ENCODE measurements around the gene PRDM16. TPM values are rescaled to one million over a fixed set of nuclear protein-coding genes. Genes with fewer than 3 reads are reported as not detected.

PRDM16 gene
- total RNA-seq, 1 experiment from 2014 or later, result not detected

DNA sequence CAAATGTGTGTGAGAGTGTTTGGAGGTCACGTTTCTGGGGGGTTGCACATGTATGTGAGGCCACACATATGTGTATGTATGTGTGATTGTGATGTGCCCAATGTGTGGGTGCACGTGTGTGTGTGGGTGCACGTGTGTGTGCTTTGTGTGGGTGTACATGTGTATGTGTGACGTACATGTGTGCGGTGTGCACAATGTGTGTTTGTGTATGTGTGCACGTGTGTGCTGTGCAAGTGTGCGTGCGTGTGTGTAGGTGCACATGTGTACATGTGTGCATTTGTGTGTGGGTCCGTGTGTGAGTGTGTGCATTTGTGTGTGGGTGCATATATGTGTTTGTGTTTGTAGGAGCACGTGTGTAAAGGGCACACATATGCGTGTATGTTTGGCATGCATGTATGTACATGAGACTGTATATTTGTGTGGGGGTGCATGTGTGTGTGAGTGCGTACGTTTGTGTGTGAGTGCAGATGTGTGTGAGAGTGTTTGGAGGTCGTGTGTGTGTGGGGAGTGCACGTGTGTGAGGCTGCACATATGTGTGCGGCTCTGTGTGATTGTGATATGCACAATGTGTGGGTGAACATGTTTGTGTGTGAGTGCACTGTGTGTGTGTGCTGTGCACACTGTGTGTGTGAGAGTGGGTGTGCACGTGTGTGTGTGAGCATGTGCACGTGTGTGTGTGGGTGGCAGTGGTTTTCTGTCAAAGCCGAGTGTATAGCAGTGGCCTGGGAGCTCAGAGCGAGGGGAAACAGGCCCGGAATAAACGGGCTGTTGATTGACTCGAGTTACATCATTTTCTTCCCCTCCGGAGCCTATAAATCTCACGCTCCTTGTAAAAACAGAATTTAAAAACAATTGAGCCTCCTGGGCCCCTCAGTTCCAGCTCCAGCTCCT lies 252.8 kb downstream of the PRDM16 start:
- no peak for DNase-seq (ENCODE audit: low read depth)

DNA sequence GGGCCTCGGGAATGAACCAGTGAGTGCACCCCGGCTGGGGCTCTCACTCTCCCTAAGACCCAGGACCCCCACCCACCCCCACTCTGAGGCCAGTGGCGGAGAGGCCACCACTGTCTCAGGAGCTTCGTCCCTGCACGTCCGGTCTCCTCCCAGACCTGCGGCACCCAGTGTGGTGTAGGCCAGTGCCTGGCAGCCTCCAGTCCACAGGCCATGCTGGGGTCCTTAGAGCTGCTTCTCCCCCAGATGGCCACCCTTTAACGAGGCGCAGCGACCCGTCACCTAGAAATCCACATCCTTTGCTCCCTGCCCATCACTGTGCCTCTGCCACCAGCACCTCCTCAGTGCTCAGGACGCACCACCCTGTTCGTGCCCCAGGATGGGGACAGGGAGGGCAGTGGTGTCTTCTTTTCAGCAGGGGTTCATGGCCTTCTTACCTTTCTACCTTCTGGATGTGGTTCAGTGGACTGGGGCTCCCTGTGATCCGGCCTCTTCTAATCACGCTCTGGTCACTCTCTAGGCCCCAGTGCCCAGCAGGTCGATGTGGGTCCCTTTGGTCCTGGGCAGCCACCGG lies 253.5 kb downstream of the PRDM16 start:
- DNase-seq (ENCODE audit: low read depth), result no peak

DNA sequence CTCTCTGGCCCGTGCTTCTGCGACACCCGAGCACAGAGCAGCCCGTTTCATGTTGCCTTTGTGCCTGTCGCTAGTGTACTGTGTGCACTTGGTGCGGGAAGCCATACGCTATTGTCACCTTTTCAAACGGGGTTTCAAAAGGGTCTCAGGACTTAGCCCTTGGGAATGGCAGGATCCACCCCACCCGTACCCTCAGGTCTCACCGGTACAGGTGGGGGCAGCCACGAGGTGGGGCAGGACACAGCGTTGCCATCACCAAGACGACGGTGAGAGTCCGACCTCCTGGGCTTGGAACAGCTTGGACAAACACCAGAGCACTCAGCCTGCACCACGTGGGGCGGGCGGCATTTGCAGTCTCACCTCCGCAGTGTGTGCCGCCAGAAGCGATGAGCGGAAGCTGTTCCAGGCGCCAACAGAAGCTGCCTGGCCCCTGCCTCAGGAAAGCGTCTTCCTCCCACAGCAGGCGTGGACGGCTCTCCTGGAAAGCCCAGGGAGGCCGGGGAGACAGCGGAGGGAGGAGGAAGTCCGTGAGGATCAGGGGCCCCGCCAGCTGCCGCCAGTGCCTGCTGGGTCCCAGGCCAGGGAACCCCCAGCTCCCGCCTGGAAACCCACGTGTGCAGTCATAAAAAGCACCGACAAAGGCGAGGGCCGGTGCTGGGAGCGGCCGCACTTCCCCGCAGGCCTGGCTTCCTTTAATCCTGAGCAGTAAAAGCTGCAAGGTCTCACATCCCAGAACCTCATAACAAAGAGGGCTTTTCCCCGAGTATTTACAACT lies 254.2 kb downstream of the PRDM16 start:
- DNase-seq (ENCODE audit: low read depth), result no peak

GRCh38 chr1:3323796-3324703 lies 255.0 kb downstream of the PRDM16 start:
- no peak for DNase-seq (ENCODE audit: low read depth)

GRCh38 chr1:3324704-3325535 lies 255.9 kb downstream of the PRDM16 start:
- no peak for DNase-seq (ENCODE audit: low read depth)

- DNase-seq (ENCODE audit: low read depth), result no peak
Measured at GRCh38 chr1:3326516-3327388, 257.7 kb downstream of the PRDM16 start.

DNA sequence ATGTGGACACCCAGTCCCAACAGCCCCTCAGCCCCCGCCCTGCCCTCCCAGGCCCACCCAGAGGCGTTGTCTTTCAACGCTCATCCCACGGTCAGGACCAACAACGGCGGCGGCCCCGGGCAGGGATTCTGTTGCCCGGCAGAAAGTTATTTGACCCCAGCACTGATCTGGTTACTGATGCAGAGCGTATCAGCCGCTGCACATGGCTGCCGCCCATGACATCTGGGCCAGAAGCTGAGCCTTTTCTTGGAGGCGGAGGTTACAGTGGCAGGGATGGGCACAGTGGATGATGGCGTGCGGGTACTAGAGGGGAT lies 258.3 kb downstream of the PRDM16 start:
- no peak for DNase-seq (ENCODE audit: low read depth)

DNA sequence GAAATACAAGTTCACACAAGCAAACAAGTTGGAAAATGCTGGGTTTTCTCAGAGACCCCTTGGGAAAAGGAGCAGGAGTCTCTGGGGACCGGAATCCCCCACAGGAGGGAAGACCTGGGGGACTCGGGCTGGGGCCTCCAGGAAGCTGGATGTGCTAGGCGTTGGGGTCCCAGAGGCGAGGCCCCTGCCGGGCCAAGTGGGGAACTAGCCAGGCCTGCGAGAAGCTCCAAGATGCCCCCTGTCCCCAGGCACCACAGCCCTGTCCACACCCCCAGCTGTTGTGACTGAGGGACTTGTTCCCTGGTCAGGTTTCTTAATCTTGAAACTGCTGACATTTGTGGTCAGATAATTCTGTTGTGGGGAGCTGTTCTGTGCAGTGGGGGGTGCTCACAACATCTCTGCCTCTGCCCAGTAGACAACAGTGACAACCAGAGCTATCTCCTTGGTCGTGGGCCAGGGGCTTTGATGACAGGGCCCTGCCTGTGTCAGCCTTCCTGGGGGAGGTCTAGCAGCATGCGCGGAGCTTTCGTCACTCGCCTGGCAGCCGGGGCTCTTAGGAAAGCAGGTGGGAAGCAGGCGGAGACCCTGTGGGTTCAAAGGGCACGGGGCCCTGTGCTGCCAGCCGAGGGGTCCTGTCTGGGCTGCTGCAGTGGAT lies 259.1 kb downstream of the PRDM16 start:
- DNase-seq (ENCODE audit: low read depth), result no peak

GRCh38 chr1:3329640-3330281 lies 260.8 kb downstream of the PRDM16 start:
- no peak for DNase-seq (ENCODE audit: low read depth)

DNA sequence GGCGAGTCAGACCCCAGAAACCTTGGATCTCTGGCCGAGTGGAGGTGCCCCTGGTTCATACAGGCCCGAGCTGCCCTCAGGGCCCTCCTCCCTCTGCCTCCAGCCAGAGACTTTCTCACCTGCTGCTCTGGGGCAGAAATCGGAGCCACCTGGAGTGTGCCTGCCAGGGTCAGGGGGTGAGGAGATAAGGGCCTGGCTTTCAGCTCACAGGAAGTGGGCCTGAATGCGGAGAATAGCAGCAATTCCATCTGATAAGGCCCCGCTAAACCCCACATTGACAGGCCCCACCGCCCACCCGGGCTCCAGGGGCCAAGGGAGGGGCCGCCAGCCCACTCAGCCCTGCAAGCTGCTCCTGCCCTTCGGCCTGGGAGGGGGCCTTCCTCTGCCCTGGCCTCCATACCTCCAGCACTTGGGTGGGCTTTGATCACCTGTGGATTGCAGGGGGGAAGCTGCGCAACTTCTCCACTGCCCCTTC lies 261.8 kb downstream of the PRDM16 start:
- no peak for DNase-seq (ENCODE audit: low read depth)

DNA sequence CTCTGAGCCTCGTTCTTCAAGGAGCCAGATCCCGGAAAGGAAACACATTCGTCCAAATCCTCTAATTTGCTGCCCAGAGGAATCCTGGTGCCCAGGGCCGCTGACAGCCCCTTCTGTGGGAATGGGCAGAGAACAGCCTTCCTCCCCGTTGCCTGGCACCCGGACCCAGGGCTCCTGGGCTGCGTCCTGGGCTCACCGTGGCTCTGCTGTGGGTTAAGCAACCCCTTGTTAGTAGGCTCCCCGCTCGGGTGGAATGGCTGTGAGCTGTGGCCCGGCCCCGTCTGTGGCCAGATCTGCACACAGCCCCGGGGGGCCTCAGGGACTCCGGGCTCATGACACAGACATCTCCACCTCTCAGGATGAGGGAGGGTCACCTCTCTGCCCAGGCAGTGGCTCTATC lies 262.6 kb downstream of the PRDM16 start:
- DNase-seq (ENCODE audit: low read depth), result no peak

DNA sequence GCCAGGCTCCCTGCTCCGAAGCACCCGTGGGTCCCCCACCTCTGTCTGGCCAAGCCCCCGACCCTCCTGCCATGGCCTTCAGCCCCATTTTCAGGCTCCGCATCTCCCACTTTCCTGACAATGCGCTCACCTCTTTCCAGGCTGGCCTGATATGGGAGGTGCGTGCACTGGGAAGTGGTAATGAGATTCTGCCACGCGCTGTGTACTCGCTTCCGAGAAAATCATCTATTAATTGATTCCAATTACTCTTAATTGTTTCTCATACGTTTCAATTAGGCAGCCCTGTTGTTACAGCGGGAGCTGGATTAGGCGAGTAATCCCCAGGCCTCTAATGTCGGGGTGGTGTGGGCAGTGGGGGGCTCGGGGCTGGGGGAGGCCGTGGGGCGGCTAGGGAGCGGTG lies 263.0 kb downstream of the PRDM16 start:
- no peak for DNase-seq (ENCODE audit: low read depth)

DNA sequence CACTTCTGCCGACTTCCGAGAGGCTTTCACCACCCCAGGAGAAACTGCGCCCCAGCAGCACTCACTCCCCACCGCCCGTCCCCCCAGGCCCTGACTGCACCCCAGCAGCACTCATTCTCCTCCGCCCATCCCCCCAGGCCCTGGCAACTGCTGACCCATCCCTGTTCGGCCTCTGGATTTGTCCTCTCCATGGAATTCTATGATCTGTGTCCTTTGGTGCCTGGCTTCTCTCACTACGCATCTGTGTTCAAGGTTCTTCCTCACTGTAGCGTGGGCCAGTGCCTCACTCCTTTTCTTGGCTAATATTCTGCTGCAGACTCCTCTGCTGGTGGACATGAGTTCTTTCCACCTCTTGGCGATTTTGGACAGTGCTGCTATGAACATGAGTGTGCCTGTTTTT lies 263.7 kb downstream of the PRDM16 start:
- DNase-seq (ENCODE audit: low read depth), result no peak

GRCh38 chr1:3333903-3334302 lies 264.9 kb downstream of the PRDM16 start:
- no peak for DNase-seq (ENCODE audit: low read depth)

- no peak for DNase-seq (ENCODE audit: low read depth)
Measured at GRCh38 chr1:3334366-3334765, 265.4 kb downstream of the PRDM16 start.

DNA sequence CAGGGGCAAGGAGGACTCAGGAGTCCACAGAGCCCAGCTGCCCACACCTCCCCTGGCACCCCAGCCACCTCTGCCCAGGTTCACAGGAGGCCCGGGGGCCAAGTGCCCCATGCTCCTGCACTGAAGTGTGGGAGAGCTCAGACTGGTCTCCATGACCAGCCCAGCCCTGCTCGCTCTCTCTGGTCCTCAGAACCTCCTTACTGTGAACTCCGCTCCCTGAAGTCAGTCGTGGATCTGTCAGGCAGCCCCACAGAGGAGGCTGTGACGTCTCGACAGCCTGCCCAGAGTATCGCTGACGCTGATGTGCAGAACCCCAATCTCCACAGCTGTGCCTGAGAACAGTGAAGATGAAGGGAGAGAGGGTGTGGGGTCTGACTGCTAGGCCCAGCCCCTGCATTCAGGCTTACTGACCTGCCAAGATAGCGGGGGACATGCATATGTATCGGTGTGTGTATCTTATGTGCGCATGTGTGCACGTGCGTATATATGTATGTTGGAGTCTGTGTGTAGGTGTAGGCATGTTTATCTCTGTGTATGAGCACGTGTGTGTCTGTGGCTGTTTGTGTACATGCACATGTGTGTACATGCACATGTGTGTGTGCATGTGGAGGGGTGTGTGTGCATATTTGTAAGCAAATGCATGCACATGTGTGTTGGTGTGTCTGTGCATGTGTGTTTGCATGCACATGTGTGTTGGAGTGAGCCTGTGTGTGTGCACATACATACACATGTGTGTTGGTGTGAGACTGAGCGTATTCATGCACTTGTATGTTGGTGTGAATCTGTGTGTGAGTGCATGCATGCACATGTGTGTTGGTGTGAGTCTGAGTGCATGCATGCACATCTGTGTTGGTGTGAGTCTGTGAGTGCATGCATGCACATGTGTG lies 267.0 kb downstream of the PRDM16 start:
- DNase-seq (ENCODE audit: low read depth), result no peak

Data from RPMI7951 (cell line).